GM23338 (cell line): Measurements from ENCODE around the gene SLC9A4. TPM values are rescaled to one million over a fixed set of nuclear protein-coding genes. Genes with fewer than 3 reads are reported as not detected.

Experiments used
- ATAC-seq: fragments of 200-7000 bp; cut with Tn5 transposase; 3 replicates; pipeline ENCODE4 v1.9.1; 2020
- DNase-seq: peaks from one replicate; pipeline ENCODE4 v3.0.0-alpha.2; 2015; ENCODE audit warnings: low spot score
- H2AFZ ChIP-seq: fragments of 200-600 bp; sonication (generic); 2 replicates; pipeline ENCODE4 v1.8.0; 2016; ENCODE audit warnings: antibody characterized with exemption, mild to moderate bottlenecking, moderate library complexity
- H3F3A ChIP-seq: fragments of 200-600 bp; sonication (generic); replicated peaks from 2 replicates; pipeline ENCODE4 v1.8.0; 2017; ENCODE audit warnings: antibody characterized with exemption, mixed run types, low read depth
- H3K27ac ChIP-seq: fragments of 200-600 bp; sonication (generic); 2 replicates; pipeline ENCODE4 v1.6.1; 2016; ENCODE audit warnings: low read depth
- H3K27me3 ChIP-seq: fragments of 200-600 bp; sonication (generic); 2 replicates; pipeline ENCODE4 v1.8.0; 2016; ENCODE audit warnings: mild to moderate bottlenecking, mixed run types, moderate library complexity; ENCODE audit not compliant: insufficient read depth
- H3K36me3 ChIP-seq: fragments of 200-600 bp; sonication (generic); 2 replicates; pipeline ENCODE4 v1.8.0; 2016; ENCODE audit warnings: mild to moderate bottlenecking; ENCODE audit not compliant: insufficient read depth
- H3K4me1 ChIP-seq: fragments of 200-600 bp; sonication (generic); 2 replicates; pipeline ENCODE4 v1.8.0; 2016; ENCODE audit warnings: mild to moderate bottlenecking, moderate library complexity; ENCODE audit not compliant: insufficient read depth
- H3K4me2 ChIP-seq: fragments of 200-600 bp; sonication (generic); 2 replicates; pipeline ENCODE4 v1.7.1; 2017; ENCODE audit warnings: mixed run types
- H3K4me3 ChIP-seq: fragments of 200-600 bp; sonication (generic); 2 replicates; pipeline ENCODE4 v1.6.1; 2016; ENCODE audit warnings: mixed run types
- H3K79me2 ChIP-seq: fragments of 200-600 bp; sonication (generic); replicated peaks from 2 replicates; pipeline ENCODE4 v1.8.0; 2017; ENCODE audit warnings: mild to moderate bottlenecking; ENCODE audit not compliant: insufficient read depth
- H3K9me2 ChIP-seq: fragments of 200-600 bp; sonication (generic); 2 replicates; pipeline ENCODE4 v1.8.0; 2017; ENCODE audit not compliant: insufficient read depth
- H4K20me1 ChIP-seq: fragments of 200-600 bp; sonication (generic); replicated peaks from 2 replicates; pipeline ENCODE4 v1.8.0; 2017; ENCODE audit warnings: mild to moderate bottlenecking; ENCODE audit not compliant: insufficient read depth
- H3K27ac Mint-ChIP-seq: 2 replicates; pipeline ENCODE4 v1.8.0; 2020; ENCODE audit warnings: inconsistent platforms, mild to moderate bottlenecking, moderate library complexity, mixed read lengths
- H3K27me3 Mint-ChIP-seq: 3 replicates; pipeline ENCODE4 v1.8.0; 2022; ENCODE audit warnings: low read depth, mild to moderate bottlenecking, moderate library complexity, mixed read lengths, inconsistent platforms; ENCODE audit not compliant: insufficient read depth, poor library complexity
- H3K36me3 Mint-ChIP-seq: 3 replicates; pipeline ENCODE4 v1.8.0; 2021; ENCODE audit warnings: low read depth, mild to moderate bottlenecking, inconsistent platforms, moderate library complexity, mixed read lengths
- H3K4me1 Mint-ChIP-seq: 3 replicates; pipeline ENCODE4 v1.8.0; 2020; ENCODE audit warnings: mild to moderate bottlenecking, inconsistent platforms, mixed read lengths
- H3K4me3 Mint-ChIP-seq: 3 replicates; pipeline ENCODE4 v1.8.0; 2021; ENCODE audit warnings: moderate library complexity, mild to moderate bottlenecking, inconsistent platforms, mixed read lengths
- H3K9me3 Mint-ChIP-seq: 3 replicates; pipeline ENCODE4 v1.8.0; 2020; ENCODE audit warnings: moderate library complexity, mild to moderate bottlenecking, inconsistent platforms, mixed read lengths
- CREB1 ChIP-seq: fragments of 250-450 bp; sonication (Bioruptor Pico); IDR thresholded peaks from 2 replicates; pipeline ENCODE4 v1.5.0; 2020; ENCODE audit warnings: low read depth, mild to moderate bottlenecking, moderate library complexity
- CTCF ChIP-seq, 2 experiments: fragments of 200-600 bp in 1 of 2; sonication (generic) in 1 of 2; conservative IDR thresholded peaks; 2 replicates each; pipeline versions ENCODE4 v1.5.1 to v1.6.1; 2016 to 2017; ENCODE audit warnings: antibody characterized with exemption in 2 of 2, low read depth in 2 of 2, mild to moderate bottlenecking in 2 of 2, moderate library complexity in 1 of 2
- EZH2 ChIP-seq: fragments of 200-600 bp; sonication (generic); IDR thresholded peaks from one replicate; pipeline ENCODE4 v1.8.0; 2017; ENCODE audit warnings: antibody characterized with exemption, mild to moderate bottlenecking, low read depth; ENCODE audit not compliant: unreplicated experiment
- POLR2AphosphoS5 ChIP-seq: IDR thresholded peaks from 2 replicates; pipeline ENCODE4 v1.6.1; 2016; ENCODE audit warnings: antibody characterized with exemption, low read depth
- STAT1 ChIP-seq: IDR thresholded peaks from one replicate; pipeline ENCODE4 v1.6.1; 2016; ENCODE audit warnings: antibody characterized with exemption; ENCODE audit not compliant: unreplicated experiment
- polyA plus RNA-seq: library from polyadenylated mRNA; unstranded; fragments of >200 nt; fragmentation: Nextera tagmentation; extraction: Ambion mirVana; gene quantifications from 2 replicates; pipeline ENCODE4 v1.2.1, GENCODE V29; 2016
- total RNA-seq: library from RNA; depleted of rRNA; stranded (reverse); fragments of >200 nt; shearing (Covaris generic); gene quantifications from 2 replicates; pipeline ENCODE4 v1.2.3, GENCODE V29; 2014
- TF ChIP-seq, protein P1 (sequence below): IDR thresholded peaks from one replicate; pipeline ENCODE4 v1.6.1; 2018; ENCODE audit warnings: antibody characterized with exemption; ENCODE audit not compliant: unreplicated experiment

Gene SLC9A4
- total and polyA plus RNA-seq, 2 experiments from 2014 or later = not detected

- Mint-ChIP-seq H3K4me3 (no peak overlapping the region), H3K27me3 (peaks cover 4% of the 10 kb centered on the region), H3K27ac (no peak overlapping the region), H3K4me1 (peaks cover 12% of the 10 kb centered on the region; the same call in 2 of the 3 replicates), H3K36me3 (no peaks in the 10 kb centered on the region; the same call in 2 of the 3 replicates), H3K9me3 (peaks cover 3% of the 10 kb centered on the region; the same call in 2 of the 3 replicates)
- ATAC-seq = no peak
- Histone ChIP-seq H3K4me1 (0 out of 2 replicates have a peak, but pooled peaks cover 5% of the 10 kb centered on the region), H3K27me3 (no peaks in the 10 kb centered on the region), H3K36me3 (no peaks in the 10 kb centered on the region), H3K4me2 (no peak overlapping the region), H3K27ac (no peak overlapping the region), H3K79me2 (no peaks in the 10 kb centered on the region), H3K4me3 (no peak overlapping the region), H3K9me2 (peaks cover 24% of the 10 kb centered on the region; the same call in 1 of the 2 replicates), H3F3A (no peaks in the 10 kb centered on the region), H2AFZ (no peak overlapping the region), H4K20me1 (no peaks in the 10 kb centered on the region)
- no peak for DNase-seq
- TF ChIP-seq, protein P1, sequence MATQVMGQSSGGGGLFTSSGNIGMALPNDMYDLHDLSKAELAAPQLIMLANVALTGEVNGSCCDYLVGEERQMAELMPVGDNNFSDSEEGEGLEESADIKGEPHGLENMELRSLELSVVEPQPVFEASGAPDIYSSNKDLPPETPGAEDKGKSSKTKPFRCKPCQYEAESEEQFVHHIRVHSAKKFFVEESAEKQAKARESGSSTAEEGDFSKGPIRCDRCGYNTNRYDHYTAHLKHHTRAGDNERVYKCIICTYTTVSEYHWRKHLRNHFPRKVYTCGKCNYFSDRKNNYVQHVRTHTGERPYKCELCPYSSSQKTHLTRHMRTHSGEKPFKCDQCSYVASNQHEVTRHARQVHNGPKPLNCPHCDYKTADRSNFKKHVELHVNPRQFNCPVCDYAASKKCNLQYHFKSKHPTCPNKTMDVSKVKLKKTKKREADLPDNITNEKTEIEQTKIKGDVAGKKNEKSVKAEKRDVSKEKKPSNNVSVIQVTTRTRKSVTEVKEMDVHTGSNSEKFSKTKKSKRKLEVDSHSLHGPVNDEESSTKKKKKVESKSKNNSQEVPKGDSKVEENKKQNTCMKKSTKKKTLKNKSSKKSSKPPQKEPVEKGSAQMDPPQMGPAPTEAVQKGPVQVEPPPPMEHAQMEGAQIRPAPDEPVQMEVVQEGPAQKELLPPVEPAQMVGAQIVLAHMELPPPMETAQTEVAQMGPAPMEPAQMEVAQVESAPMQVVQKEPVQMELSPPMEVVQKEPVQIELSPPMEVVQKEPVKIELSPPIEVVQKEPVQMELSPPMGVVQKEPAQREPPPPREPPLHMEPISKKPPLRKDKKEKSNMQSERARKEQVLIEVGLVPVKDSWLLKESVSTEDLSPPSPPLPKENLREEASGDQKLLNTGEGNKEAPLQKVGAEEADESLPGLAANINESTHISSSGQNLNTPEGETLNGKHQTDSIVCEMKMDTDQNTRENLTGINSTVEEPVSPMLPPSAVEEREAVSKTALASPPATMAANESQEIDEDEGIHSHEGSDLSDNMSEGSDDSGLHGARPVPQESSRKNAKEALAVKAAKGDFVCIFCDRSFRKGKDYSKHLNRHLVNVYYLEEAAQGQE = no peak
Observed at GRCh38 chr2:102508863-102509262, 35.8 kb downstream of the SLC9A4 start.

DNA sequence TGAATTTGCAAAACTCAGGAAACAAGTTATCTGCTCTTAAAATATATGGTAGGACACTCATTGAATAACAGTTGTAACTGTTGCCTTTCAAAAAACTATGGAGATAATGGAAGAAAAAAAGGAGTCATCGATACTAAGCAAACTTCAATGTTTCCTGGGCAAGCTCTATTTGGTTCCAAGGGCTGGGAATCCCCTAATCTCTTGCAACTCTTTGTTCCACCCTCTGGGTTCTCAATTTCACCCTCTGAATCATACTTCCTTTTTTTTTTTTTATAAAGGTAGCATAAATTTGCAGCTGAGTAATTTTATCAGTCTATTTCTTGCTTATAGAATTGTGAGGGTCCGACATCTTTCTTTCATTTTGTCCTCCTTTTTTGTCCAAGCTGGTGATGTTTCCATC is 36.7 kb downstream of the SLC9A4 start:
- peaks cover 30% of the 10 kb centered on the region; the same call in 1 of the 2 replicates for H3K9me2 ChIP-seq
- DNase-seq = no peak
- H3K4me1 Mint-ChIP-seq = peaks cover 12% of the 10 kb centered on the region; the same call in 2 of the 3 replicates

More for the DNA sequence above, 36.7 kb downstream of the SLC9A4 start:
- Histone ChIP-seq H3K27ac (no peak overlapping the region), H4K20me1 (no peaks in the 10 kb centered on the region), H2AFZ (no peak overlapping the region), H3K36me3 (no peaks in the 10 kb centered on the region), H3K4me2 (no peak overlapping the region), H3K27me3 (no peaks in the 10 kb centered on the region), H3K4me1 (0 out of 2 replicates have a peak, but pooled peaks cover 6% of the 10 kb centered on the region), H3K79me2 (no peaks in the 10 kb centered on the region), H3K4me3 (no peak overlapping the region), H3F3A (no peaks in the 10 kb centered on the region)
- TF ChIP-seq POLR2AphosphoS5 = no peak
- no peak for TF ChIP-seq STAT1
- TF ChIP-seq CTCF (conservative IDR thresholded peaks at IDR 0.05; ENCODE audit: low read depth in 2 of 2) = no peak
- no peak for TF ChIP-seq CREB1 (CRISPR knock-in tag)
- no peak for TF ChIP-seq EZH2
- peaks cover 4% of the 10 kb centered on the region for H3K27me3 Mint-ChIP-seq
- ATAC-seq = no peak
- H3K27ac Mint-ChIP-seq = no peak overlapping the region
- peaks cover 3% of the 10 kb centered on the region; the same call in 2 of the 3 replicates for H3K9me3 Mint-ChIP-seq
- H3K4me3 Mint-ChIP-seq = no peak overlapping the region
- H3K36me3 Mint-ChIP-seq = no peaks in the 10 kb centered on the region; the same call in 2 of the 3 replicates
